HEK293 (cell line): ENCODE data around the gene EIF4E3.
A peak's percentile ranks its signal among the peaks of the same experiment; 100 is the strongest.

ENCODE experiments used
- CTCF ChIA-PET: fragments of 350-600 bp; formaldehyde crosslinking; extraction: SDS; loops from one replicate; lab custom pipeline; 2021; ENCODE audit warnings: antibody characterized with exemption; lab: Yijun Ruan, JAX
- POLR2A ChIA-PET: fragments of 300-600 bp; formaldehyde crosslinking; extraction: SDS; loops from one replicate; lab custom pipeline; 2020; ENCODE audit warnings: antibody characterized with exemption, inconsistent platforms; lab: Yijun Ruan, JAX
- H3K27ac ChIP-seq: fragments of 200-500 bp; sonication (Bioruptor generic); 2 replicates; pipeline ENCODE4 v1.5.1; 2014; ENCODE audit warnings: low read depth, low read length, control low read depth, inconsistent platforms; ENCODE audit errors: extremely low read depth
- H3K36me3 ChIP-seq, 2 experiments: fragments of 200-500 bp in 1 of 2; sonication (Bioruptor generic) in 1 of 2; 1 replicate in 1 of 2; 2 replicates in 1 of 2; pipeline ENCODE4 v1.5.1; 2014 to 2017; ENCODE audit warnings: inconsistent platforms in 2 of 2, low read length in 2 of 2; ENCODE audit not compliant: control insufficient read depth in 2 of 2, insufficient read depth in 1 of 2
- H3K4me1 ChIP-seq: fragments of 200-500 bp; sonication (Bioruptor generic); 2 replicates; pipeline ENCODE4 v1.5.1; 2014; ENCODE audit warnings: mild to moderate bottlenecking, low read length, inconsistent platforms; ENCODE audit not compliant: control insufficient read depth, insufficient read depth
- H3K4me3 ChIP-seq: 2 replicates; pipeline ENCODE4 v1.5.1; 2011; ENCODE audit warnings: low read depth, mild to moderate bottlenecking, control low read depth, low read length, moderate library complexity
- H3K9me3 ChIP-seq: fragments of 200-500 bp; sonication (Bioruptor generic); 2 replicates; pipeline ENCODE4 v1.5.1; 2014; ENCODE audit warnings: low read depth, low read length, inconsistent platforms; ENCODE audit not compliant: control insufficient read depth, insufficient read depth
- FEZF1 ChIP-seq: fragments of 450-650 bp; formaldehyde crosslinking; IDR thresholded peaks from 2 replicates; pipeline ENCODE4 v1.5.1; 2016; ENCODE audit warnings: missing biosample characterization, missing genetic modification characterization
- GLI4 ChIP-seq: fragments of 450-650 bp; formaldehyde crosslinking; IDR thresholded peaks from 2 replicates; pipeline ENCODE4 v1.5.1; 2016; ENCODE audit warnings: missing biosample characterization, missing genetic modification characterization
- KLF10 ChIP-seq: fragments of 450-650 bp; IDR thresholded peaks from 2 replicates; pipeline ENCODE4 v1.5.1; 2018; ENCODE audit warnings: missing biosample characterization, mild to moderate bottlenecking, missing genetic modification characterization
- KLF7 ChIP-seq: fragments of 450-650 bp; formaldehyde crosslinking; IDR thresholded peaks from 2 replicates; pipeline ENCODE4 v1.5.1; 2016; ENCODE audit warnings: missing biosample characterization, missing genetic modification characterization, borderline replicate concordance
- OSR2 ChIP-seq: fragments of 450-650 bp; formaldehyde crosslinking; IDR thresholded peaks from 2 replicates; pipeline ENCODE4 v1.5.1; 2016; ENCODE audit warnings: missing biosample characterization, missing genetic modification characterization
- OVOL3 ChIP-seq: fragments of 450-650 bp; formaldehyde crosslinking; IDR thresholded peaks from 2 replicates; pipeline ENCODE4 v1.5.1; 2016; ENCODE audit warnings: missing biosample characterization, missing genetic modification characterization
- PRDM1 ChIP-seq: fragments of 450-650 bp; formaldehyde crosslinking; IDR thresholded peaks from 2 replicates; pipeline ENCODE4; 2016; ENCODE audit warnings: missing biosample characterization, missing genetic modification characterization
- SETDB1 ChIP-seq: IDR thresholded peaks from one replicate; pipeline ENCODE4 v1.6.1; 2017; ENCODE audit warnings: mild to moderate bottlenecking, low read length, moderate library complexity, mixed read lengths; ENCODE audit not compliant: insufficient read length
- ZBTB17 ChIP-seq: fragments of 450-650 bp; formaldehyde crosslinking; IDR thresholded peaks from 2 replicates; pipeline ENCODE4 v1.5.1; 2016; ENCODE audit warnings: missing biosample characterization, missing genetic modification characterization
- ZBTB20 ChIP-seq: fragments of 450-650 bp; formaldehyde crosslinking; IDR thresholded peaks from 2 replicates; pipeline ENCODE4 v1.5.1; 2016; ENCODE audit warnings: missing biosample characterization, missing genetic modification characterization
- ZEB2 ChIP-seq: fragments of 450-650 bp; formaldehyde crosslinking; IDR thresholded peaks from 2 replicates; pipeline ENCODE4 v1.5.1; 2016; ENCODE audit warnings: missing biosample characterization, missing genetic modification characterization
- ZFP41 ChIP-seq: fragments of 450-650 bp; formaldehyde crosslinking; IDR thresholded peaks from 2 replicates; pipeline ENCODE4 v1.5.1; 2016; ENCODE audit warnings: missing biosample characterization, missing genetic modification characterization, borderline replicate concordance
- ZNF10 ChIP-seq: fragments of 450-650 bp; formaldehyde crosslinking; IDR thresholded peaks from 2 replicates; pipeline ENCODE4 v1.5.1; 2017; ENCODE audit warnings: missing biosample characterization, missing genetic modification characterization
- ZNF140 ChIP-seq: fragments of 450-650 bp; formaldehyde crosslinking; IDR thresholded peaks from 2 replicates; pipeline ENCODE4 v1.5.1; 2016; ENCODE audit warnings: missing biosample characterization, missing genetic modification characterization
- ZNF174 ChIP-seq: fragments of 450-650 bp; formaldehyde crosslinking; IDR thresholded peaks from 2 replicates; pipeline ENCODE4 v1.5.0; 2017; ENCODE audit warnings: missing biosample characterization, mild to moderate bottlenecking, missing genetic modification characterization
- ZNF23 ChIP-seq: fragments of 450-650 bp; formaldehyde crosslinking; IDR thresholded peaks from 2 replicates; pipeline ENCODE4 v1.5.1; 2016; ENCODE audit warnings: missing biosample characterization, missing genetic modification characterization, borderline replicate concordance
- ZNF266 ChIP-seq: fragments of 450-650 bp; formaldehyde crosslinking; IDR thresholded peaks from 2 replicates; pipeline ENCODE4 v1.5.1; 2016; ENCODE audit warnings: missing biosample characterization, missing genetic modification characterization, low read depth
- ZNF341 ChIP-seq: fragments of 450-650 bp; formaldehyde crosslinking; IDR thresholded peaks from 2 replicates; pipeline ENCODE4; 2016; ENCODE audit warnings: low read depth, missing biosample characterization, missing genetic modification characterization
- ZNF354C ChIP-seq: fragments of 450-650 bp; formaldehyde crosslinking; IDR thresholded peaks from 2 replicates; pipeline ENCODE4 v1.5.1; 2016; ENCODE audit warnings: missing biosample characterization, missing genetic modification characterization, low read depth, borderline replicate concordance
- ZNF416 ChIP-seq: fragments of 450-650 bp; formaldehyde crosslinking; IDR thresholded peaks from 2 replicates; pipeline ENCODE4 v1.5.1; 2016; ENCODE audit warnings: missing biosample characterization, missing genetic modification characterization
- ZNF426 ChIP-seq: fragments of 450-650 bp; formaldehyde crosslinking; IDR thresholded peaks from 2 replicates; pipeline ENCODE4 v1.5.1; 2017; ENCODE audit warnings: missing biosample characterization, missing genetic modification characterization, mild to moderate bottlenecking, inconsistent platforms, moderate library complexity
- ZNF48 ChIP-seq: fragments of 450-650 bp; formaldehyde crosslinking; IDR thresholded peaks from 2 replicates; pipeline ENCODE4 v1.5.1; 2016; ENCODE audit warnings: missing biosample characterization, missing genetic modification characterization
- ZNF510 ChIP-seq: fragments of 450-650 bp; formaldehyde crosslinking; IDR thresholded peaks from 2 replicates; pipeline ENCODE4 v1.5.1; 2018; ENCODE audit warnings: mild to moderate bottlenecking, missing genetic modification characterization, missing biosample characterization; ENCODE audit not compliant: insufficient replicate concordance
- ZNF549 ChIP-seq: fragments of 450-650 bp; IDR thresholded peaks from 2 replicates; pipeline ENCODE4 v1.5.1; 2018; ENCODE audit warnings: missing biosample characterization, missing genetic modification characterization, mild to moderate bottlenecking, inconsistent platforms, moderate library complexity
- ZNF610 ChIP-seq: fragments of 450-650 bp; formaldehyde crosslinking; IDR thresholded peaks from 2 replicates; pipeline ENCODE4 v1.5.1; 2016; ENCODE audit warnings: missing biosample characterization, missing genetic modification characterization, borderline replicate concordance
- ZNF626 ChIP-seq: fragments of 450-650 bp; sonication (Bioruptor Pico); formaldehyde crosslinking; IDR thresholded peaks from 2 replicates; pipeline ENCODE4 v1.5.1; 2018; ENCODE audit warnings: missing biosample characterization, missing genetic modification characterization, inconsistent platforms
- ZNF701 ChIP-seq: fragments of 450-650 bp; formaldehyde crosslinking; IDR thresholded peaks from 2 replicates; pipeline ENCODE4 v1.5.1; 2016; ENCODE audit warnings: missing biosample characterization, missing genetic modification characterization
- ZNF707 ChIP-seq: fragments of 450-650 bp; formaldehyde crosslinking; IDR thresholded peaks from 2 replicates; pipeline ENCODE4 v1.5.1; 2016; ENCODE audit warnings: missing biosample characterization, missing genetic modification characterization
- ZSCAN23 ChIP-seq: fragments of 450-650 bp; formaldehyde crosslinking; IDR thresholded peaks from 2 replicates; pipeline ENCODE4 v1.5.1; 2016; ENCODE audit warnings: missing biosample characterization, missing genetic modification characterization
- ZXDB ChIP-seq: fragments of 450-650 bp; formaldehyde crosslinking; IDR thresholded peaks from 2 replicates; pipeline ENCODE4 v1.5.1; 2016; ENCODE audit warnings: missing biosample characterization, missing genetic modification characterization
- TF ChIP-seq, protein P1 (sequence below): fragments of 450-650 bp; formaldehyde crosslinking; IDR thresholded peaks from 2 replicates; pipeline ENCODE4 v1.5.1; 2016; ENCODE audit warnings: missing biosample characterization, missing genetic modification characterization, low read depth
- TF ChIP-seq, protein P2 (sequence below): fragments of 450-650 bp; formaldehyde crosslinking; IDR thresholded peaks from 2 replicates; pipeline ENCODE4 v1.5.1; 2016; ENCODE audit warnings: missing biosample characterization, missing genetic modification characterization
- TF ChIP-seq, protein P3 (sequence below): fragments of 450-650 bp; formaldehyde crosslinking; IDR thresholded peaks from 2 replicates; pipeline ENCODE4 v1.5.1; 2016; ENCODE audit warnings: missing biosample characterization, missing genetic modification characterization

EIF4E3 gene

DNA sequence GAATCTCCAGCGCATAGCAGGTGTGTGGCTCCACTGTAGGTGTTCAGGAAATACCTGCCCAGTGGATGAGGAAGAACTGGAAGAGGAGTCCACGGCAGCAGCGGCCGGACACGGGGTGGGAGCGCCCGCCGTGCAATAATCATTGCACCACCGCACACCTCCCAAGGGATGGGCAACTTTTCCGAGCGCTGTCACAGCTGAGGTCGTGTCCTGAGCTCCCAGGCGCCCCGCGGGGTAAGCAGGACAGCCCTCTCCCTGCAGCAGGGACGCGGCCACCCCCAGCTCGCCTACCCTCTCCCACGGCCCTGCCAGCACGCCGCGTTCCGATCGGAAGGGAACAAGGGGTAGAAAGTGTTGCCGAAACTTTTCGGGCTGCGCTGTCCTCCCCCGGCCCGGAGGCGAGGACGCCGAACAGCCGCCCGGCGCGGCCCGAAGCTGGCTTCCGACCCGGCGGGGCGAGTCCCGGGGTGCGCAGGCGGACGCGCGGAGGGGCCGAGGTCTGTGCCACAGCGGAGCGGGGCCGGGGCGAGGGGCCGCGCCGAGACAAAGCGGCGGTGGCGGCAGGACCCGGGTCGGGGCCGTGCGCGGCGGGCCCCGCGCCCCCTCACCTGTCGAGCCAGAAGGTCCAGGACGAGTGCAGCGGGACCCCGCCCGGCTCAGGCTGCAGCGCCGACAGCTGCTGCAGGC is 475 bp downstream of the EIF4E3 start (continued):
- no peak for TF ChIP-seq ZNF354C (tag by site-specific recombination)
- TF ChIP-seq ZBTB17 (tag by site-specific recombination): no peak
- TF ChIP-seq, protein P1, sequence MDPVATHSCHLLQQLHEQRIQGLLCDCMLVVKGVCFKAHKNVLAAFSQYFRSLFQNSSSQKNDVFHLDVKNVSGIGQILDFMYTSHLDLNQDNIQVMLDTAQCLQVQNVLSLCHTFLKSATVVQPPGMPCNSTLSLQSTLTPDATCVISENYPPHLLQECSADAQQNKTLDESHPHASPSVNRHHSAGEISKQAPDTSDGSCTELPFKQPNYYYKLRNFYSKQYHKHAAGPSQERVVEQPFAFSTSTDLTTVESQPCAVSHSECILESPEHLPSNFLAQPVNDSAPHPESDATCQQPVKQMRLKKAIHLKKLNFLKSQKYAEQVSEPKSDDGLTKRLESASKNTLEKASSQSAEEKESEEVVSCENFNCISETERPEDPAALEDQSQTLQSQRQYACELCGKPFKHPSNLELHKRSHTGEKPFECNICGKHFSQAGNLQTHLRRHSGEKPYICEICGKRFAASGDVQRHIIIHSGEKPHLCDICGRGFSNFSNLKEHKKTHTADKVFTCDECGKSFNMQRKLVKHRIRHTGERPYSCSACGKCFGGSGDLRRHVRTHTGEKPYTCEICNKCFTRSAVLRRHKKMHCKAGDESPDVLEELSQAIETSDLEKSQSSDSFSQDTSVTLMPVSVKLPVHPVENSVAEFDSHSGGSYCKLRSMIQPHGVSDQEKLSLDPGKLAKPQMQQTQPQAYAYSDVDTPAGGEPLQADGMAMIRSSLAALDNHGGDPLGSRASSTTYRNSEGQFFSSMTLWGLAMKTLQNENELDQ (tag by site-specific recombination): no peak
- TF ChIP-seq ZNF701: no peak
- TF ChIP-seq ZNF610 (tag by site-specific recombination): no peak
- TF ChIP-seq OSR2: no peak
- no peak for TF ChIP-seq ZNF174 (tag by site-specific recombination)
- TF ChIP-seq ZNF707 (tag by site-specific recombination): no peak
- no peak for TF ChIP-seq ZNF140 (tag by site-specific recombination)
- TF ChIP-seq ZBTB20 (tag by site-specific recombination): peak; percentile 67; the same call in 1 of the 2 replicates
- TF ChIP-seq ZXDB: no peak
- TF ChIP-seq ZNF341 (tag by site-specific recombination): peak; percentile 67
- TF ChIP-seq, protein P2, sequence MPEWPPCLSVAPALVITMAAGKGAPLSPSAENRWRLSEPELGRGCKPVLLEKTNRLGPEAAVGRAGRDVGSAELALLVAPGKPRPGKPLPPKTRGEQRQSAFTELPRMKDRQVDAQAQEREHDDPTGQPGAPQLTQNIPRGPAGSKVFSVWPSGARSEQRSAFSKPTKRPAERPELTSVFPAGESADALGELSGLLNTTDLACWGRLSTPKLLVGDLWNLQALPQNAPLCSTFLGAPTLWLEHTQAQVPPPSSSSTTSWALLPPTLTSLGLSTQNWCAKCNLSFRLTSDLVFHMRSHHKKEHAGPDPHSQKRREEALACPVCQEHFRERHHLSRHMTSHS (tag by site-specific recombination): no peak
- TF ChIP-seq ZSCAN23 (tag by site-specific recombination): no peak
- no peak for TF ChIP-seq ZNF10 (tag by site-specific recombination)
- TF ChIP-seq ZNF266 (tag by site-specific recombination): no peak
- TF ChIP-seq ZFP41 (tag by site-specific recombination): no peak
- TF ChIP-seq ZNF626 (tag by site-specific recombination): no peak
- no peak for TF ChIP-seq FEZF1 (tag by site-specific recombination)
- no peak for TF ChIP-seq ZNF416 (tag by site-specific recombination)
- no peak for TF ChIP-seq ZEB2 (tag by site-specific recombination)
- no peak for TF ChIP-seq GLI4 (tag by site-specific recombination)
- no peak for TF ChIP-seq SETDB1
- no peak for TF ChIP-seq KLF10 (tag by site-specific recombination)
- TF ChIP-seq ZNF510 (tag by site-specific recombination): no peak
- TF ChIP-seq ZNF549 (tag by site-specific recombination): no peak
- TF ChIP-seq OVOL3: no peak

DNA sequence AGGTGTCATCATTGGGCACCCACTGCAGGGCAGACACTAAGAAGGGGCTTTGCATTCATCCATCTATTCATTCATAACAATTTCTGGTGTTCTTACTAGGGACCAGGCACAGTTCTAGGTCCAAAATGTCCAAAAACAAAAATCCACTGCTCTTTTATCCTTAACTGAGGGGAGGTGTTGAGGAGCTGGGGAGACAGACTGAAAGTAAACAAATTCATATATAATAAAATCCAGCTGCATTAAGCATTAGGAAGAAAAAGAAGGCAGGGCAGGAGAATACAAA is 1.1 kb downstream of the EIF4E3 start:
- CTCF ChIA-PET: interaction anchor here (0.6 to 1.6 kb wide), 3 partner anchors 13 to 1164 kb away, joined by 3 to 5 read pairs (median 3); partner anchors contain the start of gene GXYLT2
- Histone ChIP-seq H3K27ac (no peak overlapping the region), H3K4me3 (peak overlapping the region; percentile 86), H3K9me3 (no peaks in the 10 kb centered on the region), H3K4me1 (no peaks in the 10 kb centered on the region), H3K36me3 (no peaks in the 10 kb centered on the region)
- no peak for TF ChIP-seq ZNF426 (tag by site-specific recombination)
- TF ChIP-seq KLF7 (tag by site-specific recombination): no peak
- TF ChIP-seq, protein P3, sequence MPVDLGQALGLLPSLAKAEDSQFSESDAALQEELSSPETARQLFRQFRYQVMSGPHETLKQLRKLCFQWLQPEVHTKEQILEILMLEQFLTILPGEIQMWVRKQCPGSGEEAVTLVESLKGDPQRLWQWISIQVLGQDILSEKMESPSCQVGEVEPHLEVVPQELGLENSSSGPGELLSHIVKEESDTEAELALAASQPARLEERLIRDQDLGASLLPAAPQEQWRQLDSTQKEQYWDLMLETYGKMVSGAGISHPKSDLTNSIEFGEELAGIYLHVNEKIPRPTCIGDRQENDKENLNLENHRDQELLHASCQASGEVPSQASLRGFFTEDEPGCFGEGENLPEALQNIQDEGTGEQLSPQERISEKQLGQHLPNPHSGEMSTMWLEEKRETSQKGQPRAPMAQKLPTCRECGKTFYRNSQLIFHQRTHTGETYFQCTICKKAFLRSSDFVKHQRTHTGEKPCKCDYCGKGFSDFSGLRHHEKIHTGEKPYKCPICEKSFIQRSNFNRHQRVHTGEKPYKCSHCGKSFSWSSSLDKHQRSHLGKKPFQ (tag by site-specific recombination): no peak
- no peak for TF ChIP-seq ZNF23 (tag by site-specific recombination)
- TF ChIP-seq ZSCAN23 (tag by site-specific recombination): no peak
- no peak for TF ChIP-seq ZNF48
- no peak for TF ChIP-seq PRDM1
- POLR2A ChIA-PET: interaction anchor here (0.8 kb wide), 1 partner anchor 144 kb away, joined by 4 read pairs; no protein-coding TSS in a partner anchor
